HS-5 (cell line): ENCODE measurements around the gene RPS3.
"Not testable (repeated sequence)": the region's sequence is repeated elsewhere in the genome, so short reads cannot be mapped to it uniquely, and the experiment has no call there.

Experiments
- DNase-seq: peaks from one replicate; pipeline ENCODE4 v3.0.0-alpha.2; 2012; ENCODE audit warnings: low read depth

The RPS3 gene

DNA sequence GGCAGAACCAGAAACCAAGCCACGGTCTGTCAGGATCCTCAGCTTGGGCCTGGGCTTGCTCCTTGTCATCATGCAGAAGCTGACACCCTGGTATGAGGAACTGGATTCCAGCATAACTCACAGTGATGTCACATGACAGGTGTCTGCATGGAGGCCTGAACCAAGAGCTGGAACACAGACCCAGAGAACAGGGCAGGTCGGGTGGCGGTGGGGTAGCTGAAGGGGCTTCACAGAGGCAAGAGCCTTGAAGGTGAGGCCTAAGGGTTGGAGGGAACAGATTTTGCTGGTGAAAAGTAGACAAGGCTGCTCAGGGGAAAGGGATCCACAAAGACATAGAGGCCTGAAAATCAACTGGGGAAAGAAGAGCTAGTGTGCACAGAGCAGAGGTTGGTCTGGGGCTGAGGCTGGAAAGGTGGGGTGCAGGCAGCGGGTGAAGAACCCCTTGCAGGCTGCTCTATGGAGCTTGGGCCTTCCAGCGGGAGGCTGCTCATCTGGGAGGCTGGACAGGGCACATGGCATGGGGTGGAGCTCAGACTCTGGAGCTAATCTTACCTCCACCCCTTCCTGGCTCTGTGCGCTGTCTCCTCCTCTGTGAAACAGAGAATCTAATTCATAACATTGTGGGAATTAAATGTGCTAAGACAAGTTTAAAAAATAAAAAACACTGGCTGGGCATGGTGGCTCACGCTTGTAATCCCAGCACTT is 18.4 kb upstream of the RPS3 start:
- DNase-seq, result no peak

DNA sequence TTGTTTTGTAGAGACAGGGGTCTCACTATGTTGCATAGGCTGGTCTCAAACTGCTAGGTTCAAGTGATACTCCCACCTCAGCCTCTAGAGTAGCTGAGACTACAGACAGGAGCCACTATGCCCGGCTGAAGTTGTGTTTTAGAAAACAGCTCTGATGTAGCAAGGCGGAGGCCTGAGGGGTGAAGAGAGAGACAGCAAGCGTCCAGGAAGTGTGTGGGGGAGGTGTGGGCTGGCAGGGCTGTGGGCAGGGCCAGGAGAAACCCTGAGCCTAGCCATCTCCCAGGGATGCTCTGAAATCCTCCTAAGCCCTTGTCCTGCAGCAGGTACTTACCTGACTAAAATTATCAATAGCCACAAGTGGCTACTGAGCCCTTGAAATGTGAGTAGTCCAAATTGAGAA is 16.1 kb upstream of the RPS3 start:
- no peak for DNase-seq

DNA sequence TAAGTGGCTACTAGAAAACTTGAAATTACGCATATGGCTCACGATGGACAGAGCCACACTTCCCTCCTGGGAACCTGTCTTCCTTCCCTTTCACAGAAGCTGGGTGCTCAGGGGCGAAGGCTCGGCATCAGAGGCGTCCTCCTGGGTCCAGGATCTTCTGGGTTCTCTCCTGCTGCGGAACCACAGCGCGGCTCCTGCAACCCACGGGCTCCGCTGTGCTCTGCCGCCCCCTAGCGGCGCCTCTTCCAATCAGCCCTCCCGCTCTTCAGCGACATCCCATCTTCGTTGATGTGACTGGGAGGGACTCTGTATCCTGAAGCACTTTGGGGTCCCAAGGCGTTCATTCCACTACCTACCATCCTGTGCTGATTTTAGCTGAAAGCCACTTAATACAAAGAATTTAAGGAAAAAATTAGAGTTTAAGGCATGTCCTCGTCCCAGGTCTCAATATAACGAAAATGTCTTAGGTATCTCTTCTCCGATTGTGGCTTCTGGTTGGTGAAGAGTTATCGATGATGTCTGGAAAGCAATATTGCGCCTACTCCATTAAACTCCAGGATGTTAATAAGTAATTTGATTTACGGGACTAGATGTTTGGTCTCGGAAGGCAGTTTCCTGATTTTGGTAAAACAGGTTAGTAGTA is 14.8 kb upstream of the RPS3 start:
- no peak for DNase-seq

DNA sequence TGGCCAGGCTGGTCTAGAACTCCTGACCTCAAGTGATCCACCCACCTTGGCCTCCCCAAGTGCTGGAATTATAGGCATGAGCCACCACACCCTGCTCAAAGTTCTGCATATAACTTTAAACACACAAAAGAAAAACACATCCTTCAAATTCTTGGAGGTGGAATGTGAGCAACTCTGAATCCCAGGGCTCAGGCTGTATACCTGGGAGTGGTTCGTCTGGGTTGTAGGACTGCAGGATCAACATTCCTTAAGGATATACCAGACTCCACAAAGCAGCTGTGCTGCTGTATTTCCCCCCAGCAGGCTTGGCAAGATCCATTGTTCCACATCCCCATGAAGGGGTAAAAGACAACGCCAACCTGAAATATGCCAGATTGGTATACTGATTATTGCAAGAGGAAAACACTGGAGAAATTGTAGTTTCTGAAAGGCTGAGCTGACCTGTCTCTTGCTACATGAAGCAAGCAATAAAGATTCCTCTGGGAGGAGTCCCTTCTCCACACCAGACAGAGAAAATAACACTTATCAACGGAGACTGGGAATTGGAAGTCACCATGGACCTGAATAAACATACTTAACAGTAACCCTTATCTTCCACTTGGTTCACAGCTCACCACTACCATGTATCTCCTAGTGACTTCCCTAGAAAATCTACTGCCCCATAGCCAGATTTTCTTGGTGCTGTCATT is 12.2 kb upstream of the RPS3 start:
- no peak for DNase-seq

DNA sequence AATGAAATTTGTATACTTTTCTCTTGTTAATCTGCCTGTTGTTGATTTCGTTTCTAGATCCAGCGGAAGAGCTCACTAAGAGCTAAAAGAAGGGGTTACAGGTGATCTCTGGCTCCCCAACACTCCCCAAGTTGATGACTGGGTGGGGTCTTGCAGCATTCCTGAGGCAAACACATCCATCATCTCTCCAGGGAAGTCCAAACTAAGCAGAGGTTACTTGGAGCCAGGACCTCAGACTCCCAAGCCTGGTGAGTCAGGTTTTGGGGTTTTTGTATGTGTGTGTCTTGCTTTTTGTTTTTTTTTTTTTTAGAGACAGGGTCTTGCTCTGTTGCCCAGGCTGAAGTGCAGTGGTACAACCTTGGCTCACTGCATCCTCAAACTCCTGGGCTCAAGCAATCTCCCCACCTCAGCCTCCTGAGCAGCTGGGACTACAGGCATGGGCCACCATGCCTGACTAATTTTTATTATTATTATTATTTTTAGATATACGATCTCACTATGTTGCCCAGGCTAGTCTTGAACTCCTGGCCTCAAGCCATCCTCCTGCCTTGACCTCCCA is 11.5 kb upstream of the RPS3 start:
- DNase-seq, result no peak

DNA sequence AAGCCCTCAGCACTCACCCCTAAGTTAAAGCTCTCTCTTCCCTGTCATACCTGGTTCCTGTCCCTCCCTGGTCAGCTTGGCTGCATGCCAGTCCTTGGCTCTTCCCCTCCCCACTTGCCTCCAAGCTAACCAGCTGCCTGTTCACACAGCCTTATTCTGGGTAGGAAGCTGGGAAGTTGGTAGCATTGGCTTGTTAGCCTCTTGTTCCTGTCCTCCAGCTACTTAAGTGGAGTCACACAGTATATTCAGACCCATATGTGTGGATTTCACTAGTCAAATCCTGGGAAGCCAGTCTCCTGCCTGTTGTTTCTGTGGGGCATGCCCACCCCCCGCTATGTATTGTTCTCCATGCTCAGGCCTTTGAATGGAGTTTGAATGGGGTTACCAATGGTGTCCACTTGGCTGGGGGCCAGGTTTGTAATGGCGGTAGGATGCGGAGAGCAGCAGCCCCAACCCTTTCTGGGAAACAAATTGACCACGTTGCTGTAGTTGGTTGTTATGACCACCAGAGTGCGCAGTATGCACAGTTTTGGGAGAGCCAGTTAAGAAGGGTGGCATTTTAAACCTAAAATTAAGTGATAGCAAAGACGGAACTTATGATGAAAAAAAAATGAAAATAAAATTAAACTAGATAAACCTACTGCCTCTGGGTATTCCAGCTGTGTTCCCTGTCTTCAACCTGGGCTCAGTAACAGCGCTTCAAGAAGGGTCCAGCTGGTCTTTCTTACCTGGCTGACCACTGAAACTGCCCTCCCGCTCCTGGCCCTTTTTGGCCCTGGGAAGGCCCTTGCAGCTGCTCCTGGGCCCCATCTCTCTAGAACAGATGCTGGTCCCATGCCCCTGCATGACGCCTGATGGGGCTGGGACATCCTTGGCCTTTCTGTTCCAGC is 10.7 kb upstream of the RPS3 start:
- DNase-seq, result no peak

DNA sequence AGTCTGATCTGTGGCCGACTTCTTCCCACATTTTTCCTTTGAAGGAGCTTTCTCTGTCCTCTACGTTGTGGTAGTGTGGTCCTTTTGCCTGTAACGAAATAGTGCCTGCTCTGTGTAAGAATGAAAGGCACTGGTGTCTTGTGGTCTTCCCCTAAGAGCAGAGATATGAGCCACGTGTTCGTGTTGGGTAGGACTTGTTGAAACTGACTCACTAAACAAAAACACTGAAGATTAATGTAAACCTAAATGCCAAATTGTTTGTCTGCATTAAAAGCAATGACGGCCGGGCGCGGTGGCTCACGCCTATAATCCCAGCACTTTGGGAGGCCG is 10.1 kb upstream of the RPS3 start:
- no peak for DNase-seq

DNA sequence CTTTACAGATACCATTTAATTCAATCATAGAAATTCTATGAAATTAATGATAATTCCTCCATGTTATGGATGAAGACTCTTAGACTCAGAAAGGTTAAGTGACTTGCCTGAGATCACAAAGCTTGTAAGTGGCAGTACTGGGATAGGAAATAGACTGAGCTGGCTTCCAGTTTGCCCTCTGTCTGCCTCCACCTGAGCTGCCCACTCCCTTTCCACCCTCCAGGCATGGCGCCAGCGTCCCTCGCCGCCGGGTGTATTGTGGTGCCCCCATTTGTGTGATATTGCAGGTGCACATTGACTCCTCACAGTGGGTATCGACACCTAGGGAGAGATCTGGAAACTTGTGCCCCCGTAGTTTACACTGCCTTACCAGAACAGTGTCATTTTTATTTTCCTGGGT is 9.4 kb upstream of the RPS3 start:
- no peak for DNase-seq

DNA sequence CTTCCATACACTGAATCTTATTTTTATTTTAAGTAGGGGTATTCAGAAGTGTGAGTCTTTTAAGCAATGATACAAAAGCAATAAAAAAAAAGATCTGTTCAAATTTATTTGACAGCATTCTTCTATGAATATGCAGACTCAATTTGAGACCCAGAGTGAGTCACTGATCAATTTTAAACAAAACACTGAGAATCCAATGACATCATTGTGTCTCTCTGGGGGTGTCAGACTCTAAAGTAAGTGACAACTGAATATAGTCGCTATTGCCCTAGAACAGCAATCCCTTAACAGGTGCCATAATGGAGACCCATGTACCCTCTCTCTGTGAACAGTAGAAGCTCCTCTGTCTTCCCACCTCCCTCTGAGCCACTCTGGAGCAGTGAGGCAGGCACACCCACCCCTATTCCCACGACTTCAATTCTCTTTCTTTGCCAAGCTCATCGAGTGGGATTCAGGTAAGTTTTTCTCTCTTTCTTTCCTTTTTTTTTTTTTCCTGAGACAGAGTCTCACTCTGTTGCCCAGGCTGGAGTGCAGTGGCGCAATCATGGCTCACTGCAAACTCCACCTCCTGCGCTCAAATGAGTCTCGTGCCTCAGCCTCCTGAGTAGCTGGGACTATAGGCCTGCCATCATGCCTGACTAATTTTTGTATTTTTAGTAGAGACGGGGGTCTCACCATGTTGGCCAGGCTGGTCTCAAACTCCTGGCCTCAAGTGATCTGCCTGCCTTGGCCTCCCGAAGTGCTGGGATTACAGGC is 5.1 kb upstream of the RPS3 start:
- DNase-seq, result no peak

DNA sequence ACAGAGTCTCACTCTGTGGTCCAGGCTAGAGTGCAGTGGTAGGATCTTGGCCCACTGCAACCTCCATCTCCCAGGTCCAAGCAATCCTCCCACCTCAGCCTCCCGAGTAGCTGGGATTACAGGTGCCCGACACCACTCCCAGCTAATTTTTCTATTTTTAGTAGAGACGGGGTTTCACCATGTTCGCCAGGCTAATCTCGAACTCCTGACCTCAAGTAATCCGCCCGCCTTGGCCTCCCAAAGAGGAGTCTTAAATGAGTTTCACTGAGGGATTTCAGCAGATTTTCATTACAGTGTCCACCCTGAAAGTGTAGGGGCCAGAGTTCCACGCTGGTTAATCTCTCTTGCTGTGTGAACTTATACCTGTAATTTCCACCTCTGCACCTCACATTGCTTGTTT is 412 bp upstream of the RPS3 start:
- no peak for DNase-seq

DNA sequence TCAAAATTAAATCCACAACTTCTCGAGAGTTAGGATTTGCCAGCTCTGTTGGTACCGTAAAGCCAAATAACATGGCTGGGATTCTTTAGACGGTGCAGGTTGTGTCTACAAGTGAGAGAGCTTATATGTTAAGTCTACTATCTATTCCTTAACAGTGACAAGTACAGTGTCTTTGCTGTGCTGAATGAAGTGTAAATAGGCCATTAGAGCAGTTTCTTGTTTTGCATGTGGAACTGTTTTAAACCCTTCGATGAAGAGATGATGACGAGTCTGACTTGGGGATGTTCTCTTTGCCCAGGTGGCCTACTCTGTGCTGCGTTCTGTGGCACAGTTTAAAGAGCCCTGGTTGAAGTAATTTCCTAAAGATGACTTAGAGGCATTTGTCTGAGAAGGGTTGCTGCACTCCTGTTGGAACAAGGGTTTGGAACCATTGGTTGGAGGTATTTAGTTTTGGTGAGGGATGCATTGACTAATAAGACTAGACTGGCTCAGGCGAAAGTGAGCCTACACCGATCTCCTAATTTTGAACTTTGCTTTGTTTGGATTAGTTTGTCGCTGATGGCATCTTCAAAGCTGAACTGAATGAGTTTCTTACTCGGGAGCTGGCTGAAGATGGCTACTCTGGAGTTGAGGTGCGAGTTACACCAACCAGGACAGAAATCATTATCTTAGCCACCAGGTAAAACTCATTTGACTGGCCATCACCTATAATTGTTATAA is 988 bp downstream of the RPS3 start:
- DNase-seq, result no peak

DNA sequence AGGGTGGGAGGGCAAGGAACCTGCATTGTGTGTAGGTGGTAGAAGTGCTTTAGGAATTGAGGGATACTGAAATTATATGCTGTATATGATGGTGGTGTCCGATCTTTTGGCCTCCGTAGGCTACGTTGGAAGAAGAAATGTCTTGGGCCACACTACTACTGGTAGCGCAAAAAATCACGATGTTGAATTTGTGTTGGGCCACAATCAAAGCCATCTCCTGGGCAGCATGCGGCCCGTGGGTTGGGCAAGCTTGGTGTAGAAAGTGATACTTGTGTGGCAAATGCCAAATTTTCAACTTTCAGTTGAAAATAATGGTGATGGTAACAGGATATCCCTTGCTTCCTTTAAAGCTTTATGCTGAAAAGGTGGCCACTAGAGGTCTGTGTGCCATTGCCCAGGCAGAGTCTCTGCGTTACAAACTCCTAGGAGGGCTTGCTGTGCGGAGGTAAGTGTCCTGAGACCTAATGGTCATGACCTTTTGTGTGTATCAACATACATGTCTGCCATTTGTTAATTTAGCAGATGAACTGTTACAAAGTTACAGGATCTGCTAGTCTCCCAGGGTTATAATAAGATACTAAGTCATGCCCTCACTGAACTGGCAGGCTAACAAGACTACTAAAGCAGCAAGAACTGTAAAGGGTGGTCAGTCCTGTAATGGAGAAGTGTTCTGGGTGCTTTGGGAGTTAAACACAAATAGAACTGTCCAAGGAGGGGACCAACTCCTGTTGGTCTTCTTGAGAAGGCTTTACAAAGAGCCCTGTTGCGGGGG is 2.9 kb downstream of the RPS3 start:
- no peak for DNase-seq

DNA sequence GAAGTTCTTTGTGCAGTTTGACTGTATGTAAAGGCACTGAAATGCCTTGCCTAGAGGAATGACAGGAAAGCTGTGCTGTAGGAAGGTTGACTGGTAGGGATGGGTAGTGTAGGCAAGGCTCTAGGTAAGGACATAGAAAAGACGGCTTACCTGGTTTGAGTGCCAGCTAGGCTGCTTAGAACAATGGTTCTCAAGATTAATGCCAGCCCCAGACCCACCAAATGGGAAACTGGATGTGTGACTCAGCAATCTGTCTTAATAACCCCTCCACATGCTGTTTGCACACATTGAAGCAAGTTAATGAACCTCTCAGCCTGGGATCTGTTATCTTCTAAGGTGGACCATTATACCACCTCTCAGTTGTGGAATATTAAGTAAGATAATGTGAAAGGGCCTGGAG is 3.7 kb downstream of the RPS3 start:
- DNase-seq, result no peak

DNA sequence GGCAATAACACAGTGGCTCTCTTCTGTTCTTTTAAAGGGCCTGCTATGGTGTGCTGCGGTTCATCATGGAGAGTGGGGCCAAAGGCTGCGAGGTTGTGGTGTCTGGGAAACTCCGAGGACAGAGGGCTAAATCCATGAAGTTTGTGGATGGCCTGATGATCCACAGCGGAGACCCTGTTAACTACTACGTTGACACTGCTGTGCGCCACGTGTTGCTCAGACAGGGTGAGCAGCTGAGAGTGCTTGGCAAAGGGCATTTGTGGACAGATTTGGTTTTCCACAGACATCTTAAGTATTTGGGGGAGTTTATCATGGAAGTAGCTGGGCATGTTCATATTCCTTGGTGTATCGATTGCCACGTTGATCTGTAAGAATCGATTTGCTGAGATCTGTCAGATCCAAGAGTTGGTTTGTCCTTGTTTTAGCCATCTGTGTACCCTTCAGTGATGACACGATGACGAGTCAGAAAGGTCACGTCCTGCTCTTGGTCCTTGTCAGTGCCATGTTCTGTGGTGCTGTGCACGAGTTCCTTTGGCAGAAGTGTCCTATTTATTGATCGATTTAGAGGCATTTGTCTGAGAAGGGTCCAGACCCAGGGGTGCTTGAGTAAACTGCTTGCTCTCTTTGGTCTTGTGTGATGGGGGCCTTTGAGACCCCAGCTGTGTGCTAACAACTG is 4.8 kb downstream of the RPS3 start:
- DNase-seq, result no peak

DNA sequence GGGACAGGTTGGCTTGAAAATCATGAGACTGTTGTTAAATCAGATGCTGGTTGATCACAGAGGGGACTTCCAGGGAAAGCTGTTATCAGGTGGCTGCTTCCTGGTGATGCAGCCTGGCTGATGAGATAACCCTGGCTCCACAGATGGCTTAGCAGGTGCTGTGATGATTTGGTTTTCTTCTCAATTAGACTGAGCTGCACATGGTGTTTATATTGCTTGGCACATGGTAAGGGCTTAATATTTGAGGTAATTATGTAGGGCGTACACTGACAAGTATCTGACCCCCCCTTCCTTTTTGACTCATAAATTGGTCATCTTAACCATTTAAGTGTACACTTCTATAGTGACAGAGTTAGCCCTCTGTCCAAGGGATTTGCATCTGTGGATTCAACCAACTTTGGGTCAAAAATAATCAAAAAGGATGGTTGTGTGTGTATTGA is 7.0 kb downstream of the RPS3 start:
- no peak for DNase-seq

DNA sequence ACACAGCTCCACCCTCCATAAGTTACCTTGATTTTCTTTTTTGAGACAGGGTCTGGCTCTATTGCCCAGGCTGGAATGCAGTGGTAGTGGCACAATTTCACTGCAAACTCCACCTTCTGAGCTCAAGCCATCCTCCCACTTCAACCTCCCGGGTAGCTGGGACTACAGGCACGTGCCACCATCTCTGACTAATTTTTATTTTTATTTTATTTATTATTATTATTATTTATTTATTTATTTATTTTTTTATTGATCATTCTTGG is 9.6 kb downstream of the RPS3 start:
- DNase-seq, result no peak

DNA sequence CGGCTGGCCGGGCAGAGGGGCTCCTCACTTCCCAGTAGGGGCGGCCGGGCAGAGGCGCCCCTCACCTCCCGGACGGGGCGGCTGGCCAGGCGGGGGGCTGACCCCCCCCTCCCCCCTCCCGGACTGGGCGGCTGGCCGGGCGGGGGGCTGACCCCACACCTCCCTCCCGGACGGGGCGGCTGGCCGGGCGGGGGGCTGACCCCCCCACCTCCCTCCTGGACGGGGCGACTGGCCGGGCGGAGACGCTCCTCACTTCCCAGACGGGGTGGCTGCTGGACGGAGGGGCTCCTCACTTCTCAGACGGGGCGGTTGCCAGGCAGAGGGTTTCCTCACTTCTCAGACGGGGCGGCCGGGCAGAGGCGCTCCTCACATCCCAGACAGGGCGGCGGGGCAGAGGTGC is 10.7 kb downstream of the RPS3 start:
- not testable (repeated sequence) for DNase-seq

DNA sequence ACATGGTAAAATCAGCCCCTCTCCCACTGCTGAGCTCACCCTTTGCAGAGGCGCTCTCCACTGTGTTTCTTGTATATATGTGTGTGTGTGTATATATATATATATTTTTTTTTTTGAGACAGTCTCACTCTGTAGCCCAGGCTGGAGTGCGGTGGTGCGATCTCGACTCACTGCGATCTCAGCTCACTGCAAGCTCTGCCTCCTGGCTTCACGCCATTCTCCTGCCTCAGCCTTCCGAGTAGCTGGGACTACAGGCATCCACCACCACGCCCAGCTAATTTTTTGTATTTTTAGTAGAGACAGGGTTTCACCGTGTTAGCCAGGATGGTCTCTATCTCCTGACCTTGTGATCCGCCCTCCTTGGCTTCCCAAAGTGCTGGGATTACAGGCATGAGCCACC is 13.8 kb downstream of the RPS3 start:
- DNase-seq, result not testable (repeated sequence)

DNA sequence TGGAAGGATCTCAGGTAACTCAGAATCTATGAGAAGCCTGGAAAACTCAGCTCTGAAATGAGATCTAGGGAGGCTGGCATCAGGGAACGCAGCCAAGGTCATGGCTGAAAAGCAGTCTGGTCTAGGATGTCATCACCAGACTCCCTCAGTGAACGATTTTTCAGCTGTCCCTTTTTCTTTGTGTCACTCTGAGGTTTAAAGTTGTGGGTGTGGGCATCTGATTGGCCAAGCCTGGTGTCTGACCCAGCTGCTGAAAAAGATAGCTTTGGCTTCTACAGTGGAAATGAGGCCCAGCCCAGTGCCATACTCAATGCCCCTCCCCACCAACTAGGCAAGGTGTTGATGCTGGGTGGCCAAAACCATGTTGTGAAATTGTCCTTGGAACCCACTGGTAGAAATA is 14.5 kb downstream of the RPS3 start:
- DNase-seq, result no peak
